HG03060 (cell line): ENCODE results near the gene PLSCR4.
"Not testable (repeated sequence)": the region's sequence is repeated elsewhere in the genome, so short reads cannot be mapped to it uniquely, and the experiment has no call there.

ENCODE experiments used
- ATAC-seq: cut with Tn5 transposase; IDR thresholded peaks from one replicate; pipeline ENCODE4 v1.9.1; 2021; ENCODE audit warnings: low read depth, moderate number of reproducible peaks; ENCODE audit not compliant: unreplicated experiment

PLSCR4 gene

DNA sequence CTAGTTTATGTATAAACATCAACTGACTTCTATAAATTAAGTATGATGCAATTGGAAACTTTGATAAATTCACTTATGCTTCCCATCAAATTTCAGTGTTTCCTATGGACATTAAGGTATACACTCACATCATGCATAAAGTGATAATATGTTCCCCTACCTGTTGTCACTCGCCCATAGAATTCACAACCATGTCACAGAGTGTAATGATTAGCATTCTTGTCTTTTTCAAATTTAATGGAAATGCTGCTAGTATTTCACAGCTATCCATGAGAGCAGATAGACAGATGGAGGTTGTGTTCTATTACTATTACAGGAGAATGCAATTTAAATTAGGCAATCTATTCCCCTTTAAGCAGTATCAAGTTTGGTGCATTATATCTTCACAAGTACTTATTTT, 984 bp downstream of the PLSCR4 start:
- ATAC-seq: no peak

DNA sequence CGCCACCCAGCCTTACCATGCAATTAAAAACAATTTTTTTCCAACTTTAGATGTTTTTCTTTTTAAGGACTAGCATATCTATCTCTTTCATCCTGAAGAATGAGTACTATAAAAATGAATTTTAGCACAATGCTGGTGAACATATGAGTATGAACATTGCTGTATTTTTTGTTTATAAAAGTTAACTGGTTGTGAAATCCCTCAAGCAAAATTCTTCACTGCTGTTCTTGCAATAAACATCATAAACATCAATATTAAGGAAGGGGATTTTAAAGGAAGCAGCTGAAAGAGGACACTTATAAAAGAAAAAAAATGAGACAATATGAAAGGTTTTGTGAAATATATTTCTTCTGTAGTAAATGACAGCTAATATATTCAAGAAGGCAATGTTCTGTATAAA, 3.0 kb downstream of the PLSCR4 start:
- ATAC-seq: no peak

DNA sequence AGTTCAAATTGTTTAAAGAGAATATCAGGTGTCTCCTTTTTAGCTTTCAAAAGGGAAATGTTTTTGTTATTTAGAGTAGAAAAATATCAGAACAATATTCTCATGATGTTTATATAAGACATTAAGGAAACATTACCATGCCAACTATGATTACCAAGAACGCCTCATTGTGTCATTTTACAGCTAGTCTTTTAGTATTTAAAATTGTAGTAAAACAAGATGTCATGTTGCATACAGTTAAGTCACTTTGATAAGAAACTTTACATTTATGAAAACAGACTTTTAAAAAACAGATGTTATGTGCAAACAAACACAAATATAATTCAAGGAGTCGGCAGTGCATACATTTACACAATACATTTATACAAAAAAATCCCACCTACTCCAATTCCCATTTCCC, 4.4 kb downstream of the PLSCR4 start:
- ATAC-seq: no peak

DNA sequence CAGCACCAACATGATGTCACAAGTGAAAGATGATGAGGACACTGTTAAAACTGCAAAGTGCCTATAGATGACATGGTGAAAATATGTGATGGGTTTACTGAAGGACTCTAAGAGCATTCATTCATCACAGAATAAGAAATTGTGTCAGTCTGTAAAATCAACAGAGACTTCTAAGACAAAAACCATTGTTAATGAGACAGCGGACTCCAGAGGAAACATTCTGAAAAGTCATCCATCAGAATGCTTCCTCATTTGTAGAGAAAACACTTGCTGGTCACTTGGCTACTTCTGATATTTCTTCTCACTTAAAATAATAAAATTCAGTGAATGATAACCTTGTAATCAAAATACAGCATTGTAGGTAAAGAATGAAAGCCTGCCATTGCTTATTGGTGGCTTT, 7.3 kb downstream of the PLSCR4 start:
- ATAC-seq: no peak

- no peak for ATAC-seq
These were observed 9.2 kb downstream of the PLSCR4 start for GRCh38 chr3:146241523-146242240.

- ATAC-seq: no peak
These were observed 17.4 kb downstream of the PLSCR4 start for GRCh38 chr3:146233487-146233886.

DNA sequence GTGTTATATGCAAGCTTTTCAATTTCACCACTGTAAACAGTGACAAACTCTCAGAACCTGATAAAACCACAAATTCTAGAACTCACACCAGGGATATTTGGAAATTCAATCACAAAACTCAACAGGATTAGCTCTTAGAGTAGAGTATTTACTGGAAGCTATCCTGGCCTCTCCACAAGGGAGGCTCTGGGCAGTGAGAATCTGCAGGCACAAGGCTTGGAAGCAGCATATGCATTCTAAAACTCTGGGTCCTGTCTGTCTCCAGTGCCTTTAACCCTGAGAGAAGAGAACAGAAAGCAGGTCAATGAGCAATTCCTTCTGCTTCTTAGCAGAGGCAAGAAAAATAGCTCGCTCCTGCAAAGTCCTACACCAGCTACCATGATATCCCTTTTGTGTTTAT, 23.4 kb downstream of the PLSCR4 start:
- no peak for ATAC-seq

GRCh38 chr3:146226881-146227280, 24.0 kb downstream of the PLSCR4 start:
- no peak for ATAC-seq

DNA sequence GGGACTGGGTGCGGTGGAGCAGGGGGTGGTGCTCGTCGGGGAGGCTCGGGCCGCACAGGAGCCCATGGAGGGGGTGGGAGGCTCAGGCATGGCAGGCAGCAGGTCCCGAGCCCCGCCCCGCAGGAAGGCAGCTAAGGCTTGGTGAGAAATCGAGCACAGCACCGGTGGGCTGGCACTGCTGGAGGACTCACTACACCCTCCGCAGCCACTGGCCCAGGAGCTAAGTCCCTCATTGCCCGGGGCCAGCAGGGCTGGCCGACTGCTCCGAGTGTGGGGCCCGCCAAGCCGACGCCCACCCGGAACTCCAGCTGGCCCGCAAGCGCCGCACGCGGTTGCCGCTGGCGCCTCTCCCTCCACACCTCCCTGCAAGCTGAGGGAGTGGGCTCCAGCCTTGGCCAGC, 25.4 kb downstream of the PLSCR4 start:
- ATAC-seq: not testable (repeated sequence)

DNA sequence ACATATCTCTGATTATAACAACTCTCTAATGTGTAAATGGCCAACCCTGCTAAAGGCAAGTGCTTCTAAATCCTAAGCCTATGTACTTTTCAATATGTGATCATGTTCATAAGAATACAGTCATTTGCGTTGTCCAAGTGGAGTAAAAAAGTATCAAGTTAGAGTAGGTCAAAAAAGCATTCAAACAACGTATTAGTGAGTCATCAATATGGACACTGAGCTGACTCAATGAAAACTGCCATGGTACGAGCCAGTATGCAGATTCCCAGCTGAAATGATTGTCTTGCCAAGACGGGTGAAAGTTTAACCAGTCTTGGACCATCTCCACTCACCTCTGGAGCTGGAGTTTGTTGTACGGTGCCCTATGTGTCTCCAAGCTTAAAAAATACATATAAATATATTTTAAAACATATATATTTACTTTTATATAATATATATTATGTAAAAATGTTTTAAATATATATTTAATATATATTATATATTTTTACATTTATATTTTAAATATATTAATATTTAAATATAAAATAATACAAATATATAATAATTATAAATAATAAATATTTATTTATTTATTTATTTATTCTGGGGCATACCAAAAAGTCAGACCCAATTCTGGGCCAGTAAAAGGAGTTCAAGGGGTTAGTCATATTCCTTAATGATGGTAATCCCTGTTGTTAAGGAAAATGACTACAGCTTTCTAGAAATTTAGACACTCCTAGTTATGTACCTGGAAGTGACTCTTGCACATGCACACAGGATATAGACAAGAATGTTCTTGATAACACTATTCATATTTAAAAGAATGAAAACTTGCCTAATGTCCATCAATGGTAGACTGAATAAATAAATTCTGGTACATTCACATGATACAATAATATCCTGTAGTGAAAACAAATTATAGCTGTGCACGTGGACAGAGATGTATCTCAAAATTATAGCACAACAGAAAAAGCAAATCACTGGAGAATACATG, 27.2 kb downstream of the PLSCR4 start:
- no peak for ATAC-seq

DNA sequence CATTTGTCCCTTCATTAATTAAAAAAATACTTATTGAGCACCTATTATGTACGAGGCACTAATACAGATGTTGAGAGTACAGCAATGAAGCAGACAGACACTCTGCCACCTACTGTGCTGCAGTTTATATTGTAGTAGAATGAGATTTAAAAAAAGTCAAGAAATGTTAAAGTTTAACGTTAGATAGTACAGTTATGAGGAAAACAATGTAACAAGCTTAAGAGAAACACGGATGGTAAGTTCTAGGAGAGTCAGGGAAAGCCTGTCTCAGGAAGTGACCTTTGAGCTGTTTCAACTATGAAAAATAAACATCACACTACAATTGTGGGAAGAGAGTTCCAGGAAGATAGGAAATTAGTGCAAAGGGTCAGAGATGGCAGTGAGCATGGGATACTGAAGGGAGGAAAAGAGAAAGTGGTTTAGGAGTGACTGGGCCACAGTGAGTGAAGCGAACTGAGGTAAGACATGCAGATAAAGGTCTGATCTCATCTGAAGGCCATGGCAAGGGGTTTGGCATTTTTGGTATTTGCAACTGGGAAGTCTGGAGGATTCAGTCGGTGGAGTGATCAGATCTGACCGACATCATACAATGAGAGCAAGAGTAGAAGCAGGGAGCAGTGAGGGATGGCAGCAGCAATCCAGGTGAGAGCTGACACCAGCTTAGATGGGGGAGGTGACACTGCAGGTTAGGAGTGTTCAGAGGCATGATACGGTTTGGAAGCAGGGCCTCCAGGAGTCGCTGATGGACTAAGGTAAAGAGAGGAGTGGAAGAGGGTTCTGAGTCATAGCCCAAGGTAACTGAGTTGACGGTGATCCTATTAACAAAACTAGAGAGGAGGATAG, 28.5 kb downstream of the PLSCR4 start:
- no peak for ATAC-seq

GRCh38 chr3:146221276-146221675, 29.6 kb downstream of the PLSCR4 start:
- no peak for ATAC-seq

GRCh38 chr3:146218880-146219866, 31.7 kb downstream of the PLSCR4 start:
- no peak for ATAC-seq

DNA sequence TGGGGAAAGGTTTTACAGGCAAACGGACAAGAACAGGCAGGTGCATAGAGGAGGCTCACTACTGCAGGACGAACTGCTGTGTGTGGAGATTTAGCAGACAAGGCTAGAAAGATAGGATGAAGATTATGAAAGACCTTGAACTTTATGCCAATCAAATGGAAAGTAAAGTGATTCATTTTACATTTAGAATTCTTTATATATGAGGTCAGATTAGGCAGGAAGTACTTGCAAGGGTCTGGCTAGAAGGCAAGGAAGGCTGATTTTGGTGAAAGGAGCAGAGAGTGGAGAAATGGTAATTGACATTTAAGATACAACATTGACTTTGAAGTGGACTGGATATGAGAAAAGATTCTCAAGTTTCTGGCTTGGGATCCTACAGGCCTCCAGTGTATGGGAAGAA, 33.6 kb downstream of the PLSCR4 start:
- ATAC-seq: no peak

DNA sequence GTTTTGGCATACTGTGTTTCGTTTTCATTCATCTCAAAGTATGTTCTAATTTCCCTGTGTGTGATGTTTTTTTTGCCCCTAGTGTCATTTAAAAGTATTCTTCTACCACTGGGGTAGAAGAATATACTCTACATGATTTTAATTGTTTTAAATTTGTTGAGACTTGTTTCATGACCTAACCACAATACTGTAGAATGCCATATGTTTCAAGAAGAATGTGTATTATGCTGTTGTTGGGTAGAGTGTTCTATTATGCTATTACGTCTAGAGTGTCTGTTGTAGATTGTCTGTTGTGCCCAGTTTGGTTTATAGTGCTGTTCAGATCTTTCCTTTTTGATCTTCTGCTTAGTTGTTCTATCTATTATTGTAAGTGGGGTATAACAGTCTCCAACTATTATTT, 36.4 kb downstream of the PLSCR4 start:
- no peak for ATAC-seq

DNA sequence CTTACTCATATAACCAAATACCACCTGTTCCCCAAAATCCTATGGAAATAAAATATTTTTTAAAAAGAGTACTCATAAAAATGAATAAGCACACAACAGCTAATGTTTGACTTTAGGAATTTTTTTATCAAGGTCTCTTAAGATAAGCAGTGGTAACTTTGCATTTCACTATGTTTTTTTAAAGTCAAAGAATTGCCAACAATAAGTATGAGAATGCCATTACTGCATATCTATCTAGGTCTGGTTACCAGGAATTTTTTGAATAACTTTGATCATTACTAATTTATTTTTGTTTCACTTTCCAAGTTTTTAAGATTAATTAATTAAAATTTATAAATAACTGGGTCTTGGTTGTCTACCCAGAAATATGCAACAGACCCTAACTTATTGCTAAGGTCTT, 41.5 kb downstream of the PLSCR4 start:
- no peak for ATAC-seq

DNA sequence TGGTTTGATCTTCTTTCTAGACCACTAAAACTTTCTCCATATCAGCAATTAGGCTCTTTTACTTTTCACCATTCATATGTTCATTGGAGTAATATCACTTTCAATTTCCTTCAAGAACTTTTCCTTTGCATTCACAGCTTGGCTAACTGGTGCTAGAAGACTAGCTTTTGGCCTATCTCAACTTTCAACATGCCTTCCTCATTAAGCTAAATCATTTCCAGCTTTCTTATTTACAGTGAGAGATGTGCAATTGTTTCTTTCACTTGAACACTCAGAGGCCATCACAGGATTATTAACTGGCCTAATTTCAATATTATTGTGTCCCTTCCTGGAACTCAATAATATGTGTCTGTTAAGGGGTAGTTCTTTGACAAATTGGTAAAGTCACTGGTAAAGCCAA, 47.1 kb downstream of the PLSCR4 start:
- no peak for ATAC-seq

- no peak for ATAC-seq
These were observed 50.3 kb downstream of the PLSCR4 start for GRCh38 chr3:146200461-146201220.

DNA sequence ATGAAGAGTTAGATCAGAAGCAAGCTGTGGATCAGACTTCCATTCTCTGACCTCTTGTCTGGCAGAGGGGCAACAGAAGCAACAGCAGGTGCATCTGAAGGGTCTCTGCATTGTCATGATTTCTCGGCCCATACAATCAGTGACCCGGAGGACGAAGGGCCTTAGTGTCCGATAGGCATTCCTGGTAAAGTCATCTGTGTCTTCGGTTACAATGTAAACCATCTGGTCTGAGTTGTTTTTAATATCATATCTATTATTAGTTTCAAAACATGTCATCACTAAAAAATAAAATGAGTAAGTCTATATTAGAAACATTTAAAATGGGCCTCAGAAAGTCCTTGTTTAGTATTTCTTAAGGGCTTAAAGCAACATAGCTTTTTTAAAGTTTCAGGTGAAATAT, 51.1 kb downstream of the PLSCR4 start:
- no peak for ATAC-seq
